Measurements from ENCODE around the gene GK. TPM values are rescaled to one million over a fixed set of nuclear protein-coding genes. Genes with fewer than 3 reads are reported as not detected.

The GK gene
- total RNA-seq: 9.1 and 23.2 TPM in 2 replicates

DNA sequence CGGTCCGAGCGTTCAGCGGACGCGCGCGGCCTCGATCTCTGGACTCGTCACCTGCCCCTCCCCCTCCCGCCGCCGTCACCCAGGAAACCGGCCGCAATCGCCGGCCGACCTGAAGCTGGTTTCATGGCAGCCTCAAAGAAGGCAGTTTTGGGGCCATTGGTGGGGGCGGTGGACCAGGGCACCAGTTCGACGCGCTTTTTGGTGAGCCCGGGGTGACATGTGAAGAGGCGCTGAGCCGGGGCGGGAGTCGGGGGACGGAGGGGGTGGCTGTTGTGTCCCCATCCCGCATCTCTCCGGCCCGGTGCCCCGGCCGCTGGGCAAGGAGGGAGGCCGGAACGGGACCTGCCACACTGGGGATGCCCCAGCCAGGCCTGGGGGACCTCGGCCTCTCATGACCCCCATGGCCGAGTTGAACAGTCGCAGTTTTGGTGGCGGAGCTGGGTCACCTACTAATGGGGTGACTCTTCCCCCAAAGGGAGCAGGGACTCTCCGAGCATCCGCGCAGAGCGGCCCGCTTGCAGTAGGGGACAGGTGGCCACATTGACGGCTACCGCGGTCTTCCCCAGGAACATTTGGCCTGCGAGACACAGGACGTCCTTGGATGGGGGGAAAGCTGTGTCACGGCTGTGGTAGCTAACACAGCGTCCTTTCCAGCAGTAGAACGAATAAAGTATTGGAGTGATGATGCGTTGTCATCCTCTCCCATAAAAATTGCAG lies at the start of gene GK:
Gene GK (plus strand): TSS at position 9 of the 717 bp plus-strand sequence. CDS start 115 bp downstream, at position 124.

Other genes with a start within 250 kb of the GK start
- gene TASL, start 75.7 kb upstream of the GK start, total RNA-seq: not detected in 2 replicates
- gene TAB3, start 235.8 kb downstream of the GK start, total RNA-seq: 12.3 and 23.2 TPM in 2 replicates

Data from nasal cavity respiratory epithelium epithelial cell of viscerocranial mucosa (primary cell).